GM12865 (cell line): Measurements from ENCODE around the gene CYP4F8.
A peak's percentile ranks its signal among the peaks of the same experiment; 100 is the strongest.

Experiments
- DNase-seq: peaks from one replicate; pipeline ENCODE4 v3.0.0; 2010; ENCODE audit warnings: low read depth
- H3K4me3 ChIP-seq: 2 replicates; pipeline ENCODE4 v1.5.1; 2011; ENCODE audit warnings: mild to moderate bottlenecking, low read depth, low read length, control low read depth
- CTCF ChIP-seq: IDR thresholded peaks from 2 replicates; pipeline ENCODE4 v1.5.1; 2011; ENCODE audit warnings: low read length, control low read depth, low read depth, inconsistent platforms; ENCODE audit not compliant: insufficient read depth; ENCODE audit errors: missing control alignments

CYP4F8 gene

GRCh38 chr19:15639596-15639995 lies 24.6 kb downstream of the CYP4F8 start:
- no peak for TF ChIP-seq CTCF
- DNase-seq, result no peak
- no peak overlapping the region for H3K4me3 ChIP-seq

GRCh38 chr19:15640294-15640903 lies 25.4 kb downstream of the CYP4F8 start, which contains the start of gene CYP4F3:
TSS of gene CYP4F3 (plus strand) at chr19:15640897. CDS start at chr19:15641416, 519 bp downstream.
- TF ChIP-seq CTCF, result no peak
- no peak for DNase-seq
- H3K4me3 ChIP-seq, result no peak within 1 kb of the TSS

- no peak overlapping the region for H3K4me3 ChIP-seq
- TF ChIP-seq CTCF, result no peak
- no peak for DNase-seq
Measured at GRCh38 chr19:15640904-15641597, 26.0 kb downstream of the CYP4F8 start.

- H3K4me3 ChIP-seq, result no peak overlapping the region
- no peak for TF ChIP-seq CTCF
- DNase-seq, result peak; percentile 7
Measured at GRCh38 chr19:15641901-15642491, 27.0 kb downstream of the CYP4F8 start.

GRCh38 chr19:15642807-15643206 lies 27.8 kb downstream of the CYP4F8 start:
- no peak for DNase-seq
- no peak for TF ChIP-seq CTCF
- no peak overlapping the region for H3K4me3 ChIP-seq

- no peak for DNase-seq
- no peak overlapping the region for H3K4me3 ChIP-seq
- no peak for TF ChIP-seq CTCF
Measured at GRCh38 chr19:15643387-15643786, 28.4 kb downstream of the CYP4F8 start.
